CD8-positive, alpha-beta memory T cell (primary cell): ENCODE results near the gene BBS7. TPM values are rescaled to one million over a fixed set of nuclear protein-coding genes. Genes with fewer than 3 reads are reported as not detected.
A peak's percentile ranks its signal among the peaks of the same experiment; 100 is the strongest.

Experiments
- CTCF ChIA-PET: fragments of 350-600 bp; sonication (Branson Sonifier 250); formaldehyde crosslinking; loops from one replicate; lab custom pipeline; 2021; ENCODE audit warnings: antibody characterized with exemption; lab: Charles Lee
- POLR2A ChIA-PET: fragments of 350-600 bp; sonication (Branson Sonifier 250); formaldehyde crosslinking; loops from one replicate; lab custom pipeline; 2021; ENCODE audit warnings: antibody characterized with exemption; lab: Charles Lee
- DNase-seq, 5 donors: peaks; one replicate each; pipeline versions ENCODE4 v3.0.0 to v3.0.0-alpha.2; 2020 to 2022; ENCODE audit warnings: mixed read lengths in 1 of 5
- H3K27ac ChIP-seq: one replicate; pipeline ENCODE4 v1.7.0; 2013; ENCODE audit warnings: low read depth, mild to moderate bottlenecking, low read length, moderate library complexity
- H3K27me3 ChIP-seq: 2 replicates; pipeline ENCODE4 v1.7.0; 2013; ENCODE audit warnings: low read length, mild to moderate bottlenecking; ENCODE audit not compliant: insufficient read depth, poor library complexity, severe bottlenecking
- H3K36me3 ChIP-seq: 2 replicates; pipeline ENCODE4 v1.7.0; 2013; ENCODE audit warnings: mild to moderate bottlenecking, low read length, moderate library complexity; ENCODE audit not compliant: insufficient read depth
- H3K4me1 ChIP-seq: 2 replicates; pipeline ENCODE4 v1.7.0; 2013; ENCODE audit warnings: mild to moderate bottlenecking, low read length, moderate library complexity; ENCODE audit not compliant: insufficient read depth
- H3K4me3 ChIP-seq: 2 replicates; pipeline ENCODE4 v1.7.0; 2013; ENCODE audit warnings: mild to moderate bottlenecking, low read length
- H3K9me3 ChIP-seq: 2 replicates; pipeline ENCODE4 v1.7.0; 2013; ENCODE audit warnings: mild to moderate bottlenecking, low read length
- H3K27ac Mint-ChIP-seq, 8 donors: one replicate each; pipeline ENCODE4 v1.8.0; 2020 to 2021; ENCODE audit warnings: mixed read lengths in 8 of 8, mild to moderate bottlenecking in 6 of 8, inconsistent platforms in 3 of 8, moderate library complexity in 3 of 8
- H3K27me3 Mint-ChIP-seq, 2 donors: one replicate each; pipeline ENCODE4 v1.8.0; 2020 to 2021; ENCODE audit warnings: mixed read lengths in 2 of 2, mild to moderate bottlenecking in 1 of 2, moderate library complexity in 1 of 2
- H3K36me3 Mint-ChIP-seq, 3 donors: one replicate each; pipeline ENCODE4 v1.8.0; 2020 to 2021; ENCODE audit warnings: mixed read lengths in 3 of 3, inconsistent platforms in 1 of 3, mild to moderate bottlenecking in 1 of 3
- H3K4me1 Mint-ChIP-seq, 3 donors: one replicate each; pipeline ENCODE4 v1.8.0; 2020 to 2021; ENCODE audit warnings: mixed read lengths in 3 of 3, inconsistent platforms in 1 of 3, mild to moderate bottlenecking in 1 of 3
- H3K4me3 Mint-ChIP-seq, 7 donors: one replicate each; pipeline ENCODE4 v1.8.0; 2020 to 2021; ENCODE audit warnings: mixed read lengths in 7 of 7, mild to moderate bottlenecking in 6 of 7, moderate library complexity in 4 of 7, inconsistent platforms in 2 of 7
- H3K9me3 Mint-ChIP-seq, 5 donors: one replicate each; pipeline ENCODE4 v1.8.0; 2020 to 2022; ENCODE audit warnings: mixed read lengths in 5 of 5, mild to moderate bottlenecking in 3 of 5, moderate library complexity in 2 of 5, inconsistent platforms in 1 of 5
- polyA plus RNA-seq: library from polyadenylated mRNA; unstranded; fragments of 300-500 nt; fragmentation: Illumina TruSeq; gene quantifications from one replicate; pipeline ENCODE4 v1.2.3, GENCODE V29; 2021
- total RNA-seq, 2 experiments: library from RNA; stranded (reverse); gene quantifications; one replicate each; pipeline ENCODE4 v1.2.3, GENCODE V29; 2021

BBS7 gene
- total and polyA plus RNA-seq, 3 experiments from 2014 or later = 10.8 to 23.4 (median 23.3) TPM

DNA sequence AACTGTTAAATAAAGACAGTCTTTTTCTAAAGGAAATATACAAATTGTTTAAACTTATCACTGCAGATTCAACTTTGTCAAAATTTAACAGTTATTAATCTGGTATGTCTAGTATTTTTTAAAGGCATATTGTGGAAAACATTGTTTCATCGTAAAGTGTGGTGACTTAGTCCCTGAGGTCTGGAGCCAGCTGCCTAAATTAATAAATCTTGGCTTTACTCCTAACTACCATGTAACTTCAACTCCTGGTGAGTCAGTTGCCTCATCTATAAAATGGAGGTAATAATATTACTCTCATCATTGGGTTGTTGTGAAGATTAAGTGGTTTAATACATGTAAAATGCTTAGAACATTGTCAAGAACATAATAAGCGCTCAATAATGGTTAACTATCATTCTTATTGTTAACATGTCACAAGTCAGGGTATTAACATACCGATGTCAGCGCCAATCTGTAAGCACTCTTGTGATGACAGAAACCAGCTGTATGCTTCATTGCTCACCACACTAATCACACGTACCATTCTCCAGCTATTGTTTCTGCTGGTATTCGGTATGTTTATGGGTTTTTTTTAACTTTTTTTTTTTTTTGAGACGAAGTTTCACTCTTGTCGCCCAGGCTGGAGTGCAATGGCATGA is 91.2 kb downstream of the BBS7 start:
- H3K27me3 Mint-ChIP-seq = peaks cover 5 to 23% of the 10 kb centered on the region in 2 donors
- no peak overlapping the region for H3K4me3 ChIP-seq
- H3K36me3 ChIP-seq = no peaks in the 10 kb centered on the region
- H3K4me1 Mint-ChIP-seq = peaks cover 12 to 20% (median 19%) of the 10 kb centered on the region in 3 donors
- no peak overlapping the region for H3K27ac ChIP-seq
- no peaks in the 10 kb centered on the region for H3K4me1 ChIP-seq
- H3K4me3 Mint-ChIP-seq = no peak overlapping the region
- H3K27me3 ChIP-seq = no peaks in the 10 kb centered on the region
- ChIA-PET CTCF (no interaction called here), POLR2A (no interaction called here)
- DNase-seq = no peak
- H3K9me3 Mint-ChIP-seq = peaks cover 0 to under 1% (median 0%) of the 10 kb centered on the region in 5 donors
- peaks cover 0 to 1% (median 0%) of the 10 kb centered on the region in 3 donors for H3K36me3 Mint-ChIP-seq
- no peak overlapping the region for H3K27ac Mint-ChIP-seq
- H3K9me3 ChIP-seq = no peaks in the 10 kb centered on the region

GRCh38 chr4:121777625-121778024 is 92.6 kb downstream of the BBS7 start:
- H3K4me1 Mint-ChIP-seq = peaks cover 12 to 20% (median 19%) of the 10 kb centered on the region in 3 donors

GRCh38 chr4:121776610-121777401 is 93.5 kb downstream of the BBS7 start:
- peak overlapping the region in 3 of 7 donors; percentile 11 to 43 (median 27) for H3K4me3 Mint-ChIP-seq
- ChIA-PET CTCF (interaction anchor here (0.8 kb wide), 1 partner anchor 9 kb away, joined by 3 read pairs; no protein-coding TSS in a partner anchor), POLR2A (no interaction called here)
- H3K9me3 Mint-ChIP-seq = no peaks in the 10 kb centered on the region
- Histone ChIP-seq H3K27ac (no peak overlapping the region), H3K27me3 (no peaks in the 10 kb centered on the region), H3K9me3 (no peaks in the 10 kb centered on the region), H3K4me3 (no peak overlapping the region), H3K36me3 (no peaks in the 10 kb centered on the region), H3K4me1 (no peaks in the 10 kb centered on the region)
- peak overlapping the region in 5 of 8 donors; percentile 8 to 69 (median 58) for H3K27ac Mint-ChIP-seq
- no peak for DNase-seq
- H3K4me1 Mint-ChIP-seq = peaks cover 12 to 20% (median 19%) of the 10 kb centered on the region in 3 donors
- H3K36me3 Mint-ChIP-seq = peaks cover 0 to 1% (median 0%) of the 10 kb centered on the region in 3 donors
- H3K27me3 Mint-ChIP-seq = peaks cover 5 to 13% of the 10 kb centered on the region in 2 donors

More at GRCh38 chr4:121777625-121778024, 92.6 kb downstream of the BBS7 start:
- no peak for DNase-seq
- Mint-ChIP-seq H3K4me3 (no peak overlapping the region), H3K27ac (peak overlapping the region in 5 of 8 donors; percentile 2 to 42 (median 34)), H3K27me3 (peaks cover 5 to 13% of the 10 kb centered on the region in 2 donors), H3K36me3 (peaks cover 0 to 1% (median 0%) of the 10 kb centered on the region in 3 donors), H3K9me3 (no peaks in the 10 kb centered on the region)
- no peak overlapping the region for H3K27ac ChIP-seq
- ChIA-PET POLR2A (no interaction called here), CTCF (no interaction called here)
- no peaks in the 10 kb centered on the region for H3K27me3 ChIP-seq
- no peaks in the 10 kb centered on the region for H3K4me1 ChIP-seq
- no peaks in the 10 kb centered on the region for H3K36me3 ChIP-seq
- H3K9me3 ChIP-seq = no peaks in the 10 kb centered on the region
- H3K4me3 ChIP-seq = no peak overlapping the region

Other genes starting within 250 kb of the BBS7 start
- 10 to 100 TPM; 79.7 to 83.5 TPM for gene ANXA5, start 173.5 kb downstream of the BBS7 start, total RNA-seq
- gene ANXA5, start 173.5 kb downstream of the BBS7 start, polyA plus RNA-seq = 183 TPM
- under 1 TPM; 0.44 to 0.47 TPM for gene SMIM43, start 105.3 kb downstream of the BBS7 start, total RNA-seq
- gene SMIM43, start 105.3 kb downstream of the BBS7 start, polyA plus RNA-seq = 0.23 TPM
- gene EXOSC9, start 69.2 kb downstream of the BBS7 start, total RNA-seq = 10 to 100 TPM; 72.2 to 72.9 TPM
- gene EXOSC9, start 69.2 kb downstream of the BBS7 start, polyA plus RNA-seq = 41.7 TPM
- gene CCNA2, start 46.6 kb downstream of the BBS7 start, total RNA-seq = 10 to 100 TPM; 72.1 to 73.5 TPM
- gene CCNA2, start 46.6 kb downstream of the BBS7 start, polyA plus RNA-seq = 0.28 TPM
- under 1 TPM; 0.15 to 0.35 TPM for gene TRPC3, start 81.6 kb upstream of the BBS7 start, total RNA-seq
- gene TRPC3, start 81.6 kb upstream of the BBS7 start, polyA plus RNA-seq = not detected